Measurements from ENCODE around the gene RHPN2. TPM values are rescaled to one million over a fixed set of nuclear protein-coding genes. Genes with fewer than 3 reads are reported as not detected.

Gene RHPN2
- total RNA-seq, 5 donors from 2014 or later (not counting 1 experiment from before 2014, with no cell fraction given) = 0.16 to 0.66 (median 0.33) TPM

DNA sequence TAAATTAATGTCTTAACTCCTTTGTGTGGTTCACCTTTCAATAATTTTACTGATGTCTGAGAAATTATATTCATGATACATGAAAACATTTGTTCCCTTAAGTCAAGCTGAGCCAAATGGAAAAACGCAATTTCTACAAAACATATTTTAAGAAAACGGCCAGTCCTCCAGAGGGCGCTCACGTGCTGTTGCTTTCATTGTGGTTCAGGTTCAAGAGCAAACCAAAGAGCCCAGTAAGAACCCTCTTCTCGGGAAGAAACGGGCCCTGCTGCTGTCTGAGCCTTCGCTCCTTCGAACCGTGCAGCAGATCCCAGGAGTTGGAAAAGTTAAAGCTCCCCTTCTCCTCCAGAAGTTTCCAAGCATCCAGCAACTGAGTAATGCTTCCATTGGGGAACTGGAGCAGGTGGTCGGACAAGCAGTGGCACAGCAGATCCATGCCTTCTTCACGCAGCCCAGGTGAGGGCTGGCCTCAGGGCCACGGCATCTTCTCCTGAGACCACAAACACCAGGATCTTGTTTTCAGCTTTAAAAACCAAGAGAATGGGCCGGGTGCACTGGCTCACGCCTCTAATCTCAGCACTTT is 88.4 kb downstream of the RHPN2 start:
- Mint-ChIP-seq H3K4me3 (no peak overlapping the region), H3K27me3 (no peaks in the 10 kb centered on the region), H3K4me1 (peaks cover 5 to 14% (median 11%) of the 10 kb centered on the region in 3 donors), H3K36me3 (no peaks in the 10 kb centered on the region), H3K27ac (no peak overlapping the region), H3K9me3 (no peaks in the 10 kb centered on the region)
- ATAC-seq (replicated peaks in 1 of 4) (no peak), DNase-seq (peak; percentile 20 to 78 (median 60))
- H3K27me3 ChIP-seq (replicated peaks in 1 of 2; ENCODE audit: control insufficient read depth in 2 of 2, extremely low read depth in 1 of 2, insufficient read depth in 2 of 2, low read length in 1 of 2) = no peaks in the 10 kb centered on the region
- peaks cover 0 to 5% of the 10 kb centered on the region in 2 donors for H3K36me3 ChIP-seq (ENCODE audit: control insufficient read depth in 2 of 2, extremely low read depth in 1 of 2, insufficient read depth in 1 of 2, low read length in 1 of 2)
- 49% methylated on average over 14 of the region's 14 CpGs for WGBS (ENCODE audit: insufficient coverage)
- H3K4me1 ChIP-seq (ENCODE audit: control insufficient read depth in 1 of 2, extremely low read depth in 1 of 2, insufficient read depth in 2 of 2, low read length in 2 of 2) = peaks cover 3 to 13% of the 10 kb centered on the region in 2 experiments
- no peak overlapping the region for H3K27ac ChIP-seq (ENCODE audit: low read length)
- H3K9me3 ChIP-seq = no peaks in the 10 kb centered on the region
- POLR2A ChIA-PET = no interaction called here
- CTCF ChIA-PET = interaction anchor here (0.6 to 1.5 kb wide), 6 partner anchors 61 to 201 kb away, joined by 3 to 5 read pairs (median 4); no protein-coding TSS in a partner anchor
- H3K4me3 ChIP-seq (ENCODE audit: control insufficient read depth in 1 of 2, extremely low read depth in 1 of 2, low read length in 1 of 2) = no peak overlapping the region

DNA sequence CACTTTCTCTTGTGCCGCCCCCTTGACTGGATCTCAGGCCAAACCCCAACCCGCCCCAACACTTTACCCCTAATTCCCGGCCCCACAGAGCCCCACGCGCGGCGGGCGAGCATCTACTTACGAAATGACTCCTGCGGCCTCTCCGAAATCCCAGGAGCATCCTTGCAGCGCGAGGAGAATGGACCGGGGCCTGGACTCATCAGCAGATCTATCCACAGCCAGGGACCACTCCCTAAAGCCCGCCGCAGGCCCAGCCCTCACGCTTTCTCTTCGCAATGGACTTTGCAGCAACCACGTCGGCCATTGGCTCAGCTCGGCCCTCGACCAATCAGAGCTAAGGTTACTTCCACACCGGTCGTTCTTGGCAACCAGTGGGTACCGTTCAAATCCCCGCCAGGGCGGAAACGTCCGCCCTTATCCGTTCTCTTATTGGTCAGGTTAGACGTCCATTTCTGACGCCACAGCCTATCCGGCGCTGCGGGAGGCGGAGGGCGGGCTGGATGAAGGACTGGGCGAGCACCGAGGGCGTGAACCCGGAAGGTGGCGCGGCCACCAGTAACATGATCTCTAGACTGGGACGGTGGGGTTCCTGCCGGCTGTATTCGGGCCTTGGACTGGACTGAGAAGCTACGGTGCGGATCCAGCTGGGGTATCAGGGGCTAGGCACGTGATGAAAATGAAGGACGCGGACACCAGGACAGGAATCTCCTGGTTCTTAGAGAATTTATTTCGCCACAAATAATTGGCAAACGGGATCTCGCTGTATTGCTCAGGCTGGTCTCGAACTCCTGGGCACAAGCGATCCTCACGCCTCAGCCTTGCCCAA is 92.8 kb downstream of the RHPN2 start, which contains the start of the genes CEP89 and FAAP24:
Gene CEP89 (minus strand): TSS at position 244 of the 826 bp plus-strand sequence. CDS start 84 bp downstream, at position 160.
Gene FAAP24 (plus strand): TSS at position 528 of the 826 bp plus-strand sequence. CDS start 955 bp downstream, outside the sequence.
- ChIA-PET POLR2A (no interaction called here), CTCF (interaction anchor here (0.5 to 1.2 kb wide), 8 partner anchors 10 to 1552 kb away, joined by 3 to 8 read pairs (median 4); no protein-coding TSS in a partner anchor)
- Histone ChIP-seq H3K4me3 (ENCODE audit: control insufficient read depth in 1 of 2, extremely low read depth in 1 of 2, low read length in 1 of 2) (peak within 1 kb of the TSS; percentile 72 to 81), H3K4me1 (ENCODE audit: control insufficient read depth in 1 of 2, extremely low read depth in 1 of 2, insufficient read depth in 2 of 2, low read length in 2 of 2) (peaks cover 6 to 25% of the 10 kb centered on the region in 2 experiments), H3K36me3 (ENCODE audit: control insufficient read depth in 2 of 2, extremely low read depth in 1 of 2, insufficient read depth in 1 of 2, low read length in 1 of 2) (peaks cover 0 to 6% of the 10 kb centered on the region in 2 donors), H3K27me3 (replicated peaks in 1 of 2; ENCODE audit: control insufficient read depth in 2 of 2, extremely low read depth in 1 of 2, insufficient read depth in 2 of 2, low read length in 1 of 2) (no peaks in the 10 kb centered on the region), H3K9me3 (no peaks in the 10 kb centered on the region), H3K27ac (ENCODE audit: low read length) (peak within 1 kb of the TSS; percentile 90)
- Mint-ChIP-seq H3K9me3 (no peaks in the 10 kb centered on the region), H3K4me1 (peaks cover 16 to 23% (median 19%) of the 10 kb centered on the region in 3 donors), H3K27ac (peak within 1 kb of the TSS; percentile 95 to 97), H3K27me3 (no peaks in the 10 kb centered on the region), H3K36me3 (peaks cover 8% of the 10 kb centered on the region), H3K4me3 (peak within 1 kb of the TSS; percentile 91 to 99 (median 98))
- DNase-seq (peak; percentile 92 to 99 (median 97)), ATAC-seq (replicated peaks in 1 of 4) (peak; percentile 97 to 100 (median 100))
- 1% methylated on average over 57 of the region's 57 CpGs for WGBS (ENCODE audit: insufficient coverage)

DNA sequence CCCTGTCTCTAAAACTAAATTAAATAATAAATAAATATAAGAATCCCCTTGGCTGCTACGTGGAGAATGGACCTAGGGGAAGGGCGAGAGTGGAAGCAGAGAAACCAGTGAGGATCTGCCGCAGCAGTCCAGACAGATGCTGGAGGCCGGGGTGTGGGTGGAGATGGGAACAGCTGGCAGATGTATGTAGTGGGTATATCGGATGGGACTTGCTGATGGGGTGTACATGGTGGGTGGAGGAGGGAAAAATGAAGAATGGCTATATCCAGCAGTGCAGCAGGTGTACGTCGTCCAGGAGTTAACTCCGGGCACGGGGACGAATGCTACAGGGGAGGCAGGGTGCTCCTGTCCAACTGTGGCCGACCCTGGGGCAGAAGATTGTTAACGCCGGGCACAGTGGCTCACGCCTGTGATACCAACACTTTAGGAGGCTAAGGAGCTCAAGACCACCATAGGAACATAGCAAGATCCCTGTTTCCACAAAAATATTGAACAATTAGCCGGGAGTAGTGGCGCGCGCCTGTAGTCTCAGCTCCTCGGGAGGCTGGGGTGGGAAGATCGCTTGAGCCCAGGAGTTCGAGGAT is 93.6 kb downstream of the RHPN2 start:
- no peaks in the 10 kb centered on the region for H3K27me3 ChIP-seq (replicated peaks in 1 of 2; ENCODE audit: control insufficient read depth in 2 of 2, extremely low read depth in 1 of 2, insufficient read depth in 2 of 2, low read length in 1 of 2)
- H3K36me3 Mint-ChIP-seq = peaks cover 12% of the 10 kb centered on the region
- H3K27me3 Mint-ChIP-seq = no peaks in the 10 kb centered on the region
- WGBS (ENCODE audit: insufficient coverage) = 38% methylated on average over 17 of the region's 21 CpGs
- peaks cover 0 to 6% of the 10 kb centered on the region in 2 donors for H3K36me3 ChIP-seq (ENCODE audit: control insufficient read depth in 2 of 2, extremely low read depth in 1 of 2, insufficient read depth in 1 of 2, low read length in 1 of 2)
- POLR2A ChIA-PET = no interaction called here
- ATAC-seq (replicated peaks in 1 of 4) (no peak), DNase-seq (no peak)
- H3K4me1 Mint-ChIP-seq = peaks cover 16 to 20% (median 17%) of the 10 kb centered on the region in 3 donors
- CTCF ChIA-PET = interaction anchor here (0.5 to 1.0 kb wide), 8 partner anchors 9 to 1553 kb away, joined by 3 to 8 read pairs (median 4); no protein-coding TSS in a partner anchor
- no peak overlapping the region for H3K27ac ChIP-seq (ENCODE audit: low read length)
- no peaks in the 10 kb centered on the region for H3K9me3 ChIP-seq
- no peaks in the 10 kb centered on the region for H3K9me3 Mint-ChIP-seq
- H3K4me1 ChIP-seq (ENCODE audit: control insufficient read depth in 1 of 2, extremely low read depth in 1 of 2, insufficient read depth in 2 of 2, low read length in 2 of 2) = peaks cover 6 to 21% of the 10 kb centered on the region in 2 experiments
- peak overlapping the region; percentile 95 to 97 for H3K27ac Mint-ChIP-seq
- peak overlapping the region; percentile 72 to 81 for H3K4me3 ChIP-seq (ENCODE audit: control insufficient read depth in 1 of 2, extremely low read depth in 1 of 2, low read length in 1 of 2)
- peak overlapping the region; percentile 91 to 99 (median 98) for H3K4me3 Mint-ChIP-seq

DNA sequence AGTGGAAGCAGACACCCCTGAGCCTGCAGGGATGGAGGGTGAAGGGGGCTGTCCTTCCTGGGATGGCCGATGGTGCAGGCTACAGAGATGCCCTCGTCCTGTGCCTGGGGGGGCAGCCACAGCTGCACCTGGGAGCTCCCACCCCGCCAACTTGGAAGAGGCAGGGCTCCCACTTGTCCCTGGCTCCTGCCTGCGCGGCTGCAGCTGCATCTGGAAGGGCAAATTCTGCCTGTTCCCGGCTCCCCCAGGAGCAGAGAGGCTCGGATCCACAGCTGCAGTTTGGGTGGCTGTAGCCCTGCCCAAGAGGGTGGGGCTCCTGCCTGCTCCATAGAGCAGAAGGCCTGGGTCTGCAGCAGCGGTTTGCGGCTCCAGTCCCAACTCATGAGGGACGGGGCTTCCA is 95.1 kb downstream of the RHPN2 start:
- Mint-ChIP-seq H3K4me3 (no peak overlapping the region), H3K4me1 (peaks cover 16 to 20% (median 17%) of the 10 kb centered on the region in 3 donors), H3K27me3 (no peaks in the 10 kb centered on the region), H3K36me3 (peaks cover 13% of the 10 kb centered on the region), H3K9me3 (no peaks in the 10 kb centered on the region), H3K27ac (no peak overlapping the region)
- Histone ChIP-seq H3K27ac (ENCODE audit: low read length) (no peak overlapping the region), H3K4me3 (ENCODE audit: control insufficient read depth in 1 of 2, extremely low read depth in 1 of 2, low read length in 1 of 2) (no peak overlapping the region), H3K4me1 (ENCODE audit: control insufficient read depth in 1 of 2, extremely low read depth in 1 of 2, insufficient read depth in 2 of 2, low read length in 2 of 2) (peaks cover 6 to 21% of the 10 kb centered on the region in 2 experiments), H3K9me3 (no peaks in the 10 kb centered on the region), H3K36me3 (ENCODE audit: control insufficient read depth in 2 of 2, extremely low read depth in 1 of 2, insufficient read depth in 1 of 2, low read length in 1 of 2) (peaks cover 0 to 8% of the 10 kb centered on the region in 2 donors), H3K27me3 (replicated peaks in 1 of 2; ENCODE audit: control insufficient read depth in 2 of 2, extremely low read depth in 1 of 2, insufficient read depth in 2 of 2, low read length in 1 of 2) (no peaks in the 10 kb centered on the region)
- WGBS (ENCODE audit: insufficient coverage) = 94% methylated on average over 10 of the region's 10 CpGs
- DNase-seq (no peak), ATAC-seq (replicated peaks in 1 of 4) (no peak)
- ChIA-PET CTCF (no interaction called here), POLR2A (no interaction called here)

DNA sequence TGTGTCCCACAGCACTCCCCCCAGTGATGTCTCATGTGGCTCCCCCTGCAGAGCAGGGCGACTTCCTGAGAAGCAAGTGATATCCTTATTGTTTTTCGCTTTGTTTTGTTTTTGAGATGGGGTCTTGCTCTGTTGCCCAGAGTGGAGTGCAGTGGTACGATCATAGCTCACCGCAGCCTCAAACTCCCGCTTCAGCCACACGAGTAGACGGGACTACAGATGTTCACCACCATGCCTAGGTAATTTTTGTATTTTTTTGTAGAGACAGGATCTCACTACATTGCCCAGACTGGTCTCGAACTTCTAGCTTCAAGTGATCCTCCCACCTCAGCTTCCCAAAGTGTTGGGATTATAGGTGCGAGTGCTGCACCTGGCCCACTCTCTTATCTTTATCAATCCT is 97.9 kb downstream of the RHPN2 start:
- WGBS (ENCODE audit: insufficient coverage) = no CpG with 5 or more reads among the region's 9 CpGs
- CTCF ChIA-PET = no interaction called here
- no peaks in the 10 kb centered on the region for H3K27me3 Mint-ChIP-seq
- DNase-seq (no peak), ATAC-seq (replicated peaks in 1 of 4) (no peak)
- H3K4me3 ChIP-seq (ENCODE audit: control insufficient read depth in 1 of 2, extremely low read depth in 1 of 2, low read length in 1 of 2) = no peak overlapping the region
- H3K9me3 Mint-ChIP-seq = no peaks in the 10 kb centered on the region
- H3K36me3 ChIP-seq (ENCODE audit: control insufficient read depth in 2 of 2, extremely low read depth in 1 of 2, insufficient read depth in 1 of 2, low read length in 1 of 2) = peaks cover 0 to 11% of the 10 kb centered on the region in 2 donors
- POLR2A ChIA-PET = no interaction called here
- no peak overlapping the region for H3K27ac Mint-ChIP-seq
- H3K27ac ChIP-seq (ENCODE audit: low read length) = no peak overlapping the region
- H3K4me1 ChIP-seq (ENCODE audit: control insufficient read depth in 1 of 2, extremely low read depth in 1 of 2, insufficient read depth in 2 of 2, low read length in 2 of 2) = peaks cover 4 to 14% of the 10 kb centered on the region in 2 experiments
- H3K4me3 Mint-ChIP-seq = no peak overlapping the region
- no peaks in the 10 kb centered on the region for H3K9me3 ChIP-seq
- peaks cover 10 to 15% (median 11%) of the 10 kb centered on the region in 3 donors for H3K4me1 Mint-ChIP-seq
- H3K27me3 ChIP-seq (replicated peaks in 1 of 2; ENCODE audit: control insufficient read depth in 2 of 2, extremely low read depth in 1 of 2, insufficient read depth in 2 of 2, low read length in 1 of 2) = no peaks in the 10 kb centered on the region
- peaks cover 32% of the 10 kb centered on the region for H3K36me3 Mint-ChIP-seq

DNA sequence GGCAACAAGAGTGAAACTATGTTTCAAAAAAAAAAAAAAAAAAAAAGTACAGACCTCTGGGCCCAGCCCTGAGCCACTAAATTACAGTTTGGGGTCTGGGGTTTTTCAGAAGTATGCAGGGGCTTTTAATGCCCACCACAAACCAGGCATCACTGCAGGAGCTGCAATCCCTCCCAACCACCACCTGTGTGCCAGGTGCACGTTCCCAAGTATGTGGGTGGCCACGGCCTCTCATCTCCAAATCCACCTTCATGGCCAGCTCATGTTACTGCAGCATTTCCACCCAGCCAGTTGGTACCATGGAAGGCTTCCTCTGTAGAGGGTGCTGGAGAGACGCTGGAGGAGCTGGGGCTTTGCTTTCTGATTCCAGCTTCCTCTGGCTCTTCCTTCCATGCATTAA is 119.4 kb downstream of the RHPN2 start:
- H3K27me3 ChIP-seq (replicated peaks in 1 of 2; ENCODE audit: control insufficient read depth in 2 of 2, extremely low read depth in 1 of 2, insufficient read depth in 2 of 2, low read length in 1 of 2) = no peaks in the 10 kb centered on the region
- H3K36me3 ChIP-seq (ENCODE audit: control insufficient read depth in 2 of 2, extremely low read depth in 1 of 2, insufficient read depth in 1 of 2, low read length in 1 of 2) = peaks cover 6 to 50% of the 10 kb centered on the region in 2 donors
- DNase-seq (no peak), ATAC-seq (replicated peaks in 1 of 4) (no peak)
- no peaks in the 10 kb centered on the region for H3K9me3 ChIP-seq
- H3K36me3 Mint-ChIP-seq = peaks cover 64% of the 10 kb centered on the region
- H3K9me3 Mint-ChIP-seq = peaks cover 0 to 8% (median 0%) of the 10 kb centered on the region in 3 donors
- H3K27ac Mint-ChIP-seq = no peak overlapping the region
- no peak overlapping the region for H3K4me3 Mint-ChIP-seq
- no peaks in the 10 kb centered on the region for H3K4me1 ChIP-seq (ENCODE audit: control insufficient read depth in 1 of 2, extremely low read depth in 1 of 2, insufficient read depth in 2 of 2, low read length in 2 of 2)
- no peak overlapping the region for H3K27ac ChIP-seq (ENCODE audit: low read length)
- ChIA-PET POLR2A (no interaction called here), CTCF (no interaction called here)
- H3K4me3 ChIP-seq (ENCODE audit: control insufficient read depth in 1 of 2, extremely low read depth in 1 of 2, low read length in 1 of 2) = no peak overlapping the region
- H3K4me1 Mint-ChIP-seq = no peaks in the 10 kb centered on the region
- no CpG with 5 or more reads among the region's 3 CpGs for WGBS (ENCODE audit: insufficient coverage)
- no peaks in the 10 kb centered on the region for H3K27me3 Mint-ChIP-seq

All from T-cell (primary cell).